ENCODE measurements around the gene TUFT1. TPM values are rescaled to one million over a fixed set of nuclear protein-coding genes. Genes with fewer than 3 reads are reported as not detected.
A peak's percentile ranks its signal among the peaks of the same experiment; 100 is the strongest.

The TUFT1 gene
- total RNA-seq, 1 experiment from 2014 or later = 7.9 TPM

GRCh38 chr1:151535326-151536271 lies 4.5 kb upstream of the TUFT1 start (continued):
- TF ChIP-seq ETV6 (CRISPR knock-in tag; IDR thresholded peaks at IDR 0.05) = no peak
- no peak for TF ChIP-seq JUN (CRISPR knock-in tag; IDR thresholded peaks at IDR 0.05)
- TF ChIP-seq TEAD1 (CRISPR knock-in tag; IDR thresholded peaks at IDR 0.05) = no peak

DNA sequence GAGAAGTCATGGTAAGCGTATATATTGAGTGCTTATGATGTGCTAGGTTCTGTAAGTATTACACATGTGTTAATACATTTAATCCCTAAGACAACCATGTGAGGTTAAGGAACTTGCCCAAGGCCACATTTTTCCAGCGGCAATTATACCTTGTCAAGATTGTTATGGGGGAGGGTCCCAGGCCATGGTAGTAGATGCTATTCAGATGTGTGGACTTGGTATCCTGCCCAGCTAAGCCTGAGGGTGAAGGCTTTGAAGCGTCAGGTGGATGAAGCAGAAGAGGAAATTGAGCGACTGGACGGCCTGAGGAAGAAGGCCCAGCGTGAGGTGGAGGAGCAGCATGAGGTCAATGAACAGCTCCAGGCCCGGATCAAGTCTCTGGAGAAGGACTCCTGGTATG lies 3.6 kb upstream of the TUFT1 start:
- peaks cover 2% of the 10 kb centered on the region; the same call in 1 of the 2 replicates for H3K27me3 Mint-ChIP-seq (ENCODE audit: low read depth)
- ChIA-PET CTCF (interaction anchor here (1.0 to 1.9 kb wide), 2 partner anchors 35 to 93 kb away, joined by 3 to 5 read pairs; no protein-coding TSS in a partner anchor), POLR2A (no interaction called here)
- peaks cover 11% of the 10 kb centered on the region for H3K4me1 Mint-ChIP-seq
- no peaks in the 10 kb centered on the region for H3K9me3 Mint-ChIP-seq
- ATAC-seq (no peak), DNase-seq (ENCODE audit: low spot score) (no peak)
- peaks cover 49% of the 10 kb centered on the region for H3K36me3 Mint-ChIP-seq
- no peak overlapping the region for H3K4me3 Mint-ChIP-seq
- 0 out of 2 replicates have a peak overlapping the region, but pooled peaks have one; percentile 63 for H3K27ac Mint-ChIP-seq
- TF ChIP-seq CREM (CRISPR knock-in tag; IDR thresholded peaks at IDR 0.05) = no peak
- no peak for TF ChIP-seq SMAD3 (CRISPR knock-in tag; IDR thresholded peaks at IDR 0.05; ENCODE audit: borderline replicate concordance)
- TF ChIP-seq GRHL2 (CRISPR knock-in tag; IDR thresholded peaks at IDR 0.05; ENCODE audit: insufficient replicate concordance, severe bottlenecking) = no peak
- no peak for TF ChIP-seq E2F4 (CRISPR knock-in tag; IDR thresholded peaks at IDR 0.05; ENCODE audit: borderline replicate concordance, low read depth)
- no peak for TF ChIP-seq ZNF263 (CRISPR knock-in tag; IDR thresholded peaks at IDR 0.05; ENCODE audit: low read depth)
- TF ChIP-seq ZNF416 (CRISPR knock-in tag; IDR thresholded peaks at IDR 0.05) = no peak
- TF ChIP-seq, protein P1, sequence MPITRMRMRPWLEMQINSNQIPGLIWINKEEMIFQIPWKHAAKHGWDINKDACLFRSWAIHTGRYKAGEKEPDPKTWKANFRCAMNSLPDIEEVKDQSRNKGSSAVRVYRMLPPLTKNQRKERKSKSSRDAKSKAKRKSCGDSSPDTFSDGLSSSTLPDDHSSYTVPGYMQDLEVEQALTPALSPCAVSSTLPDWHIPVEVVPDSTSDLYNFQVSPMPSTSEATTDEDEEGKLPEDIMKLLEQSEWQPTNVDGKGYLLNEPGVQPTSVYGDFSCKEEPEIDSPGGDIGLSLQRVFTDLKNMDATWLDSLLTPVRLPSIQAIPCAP (CRISPR knock-in tag; IDR thresholded peaks at IDR 0.05) = no peak
- TF ChIP-seq RORB (CRISPR knock-in tag; IDR thresholded peaks at IDR 0.05) = no peak
- no peak for TF ChIP-seq ZNF425 (CRISPR knock-in tag; conservative IDR thresholded peaks at IDR 0.05)
- no peak for TF ChIP-seq ZNF423 (CRISPR knock-in tag; IDR thresholded peaks at IDR 0.05)
- TF ChIP-seq, protein P2, sequence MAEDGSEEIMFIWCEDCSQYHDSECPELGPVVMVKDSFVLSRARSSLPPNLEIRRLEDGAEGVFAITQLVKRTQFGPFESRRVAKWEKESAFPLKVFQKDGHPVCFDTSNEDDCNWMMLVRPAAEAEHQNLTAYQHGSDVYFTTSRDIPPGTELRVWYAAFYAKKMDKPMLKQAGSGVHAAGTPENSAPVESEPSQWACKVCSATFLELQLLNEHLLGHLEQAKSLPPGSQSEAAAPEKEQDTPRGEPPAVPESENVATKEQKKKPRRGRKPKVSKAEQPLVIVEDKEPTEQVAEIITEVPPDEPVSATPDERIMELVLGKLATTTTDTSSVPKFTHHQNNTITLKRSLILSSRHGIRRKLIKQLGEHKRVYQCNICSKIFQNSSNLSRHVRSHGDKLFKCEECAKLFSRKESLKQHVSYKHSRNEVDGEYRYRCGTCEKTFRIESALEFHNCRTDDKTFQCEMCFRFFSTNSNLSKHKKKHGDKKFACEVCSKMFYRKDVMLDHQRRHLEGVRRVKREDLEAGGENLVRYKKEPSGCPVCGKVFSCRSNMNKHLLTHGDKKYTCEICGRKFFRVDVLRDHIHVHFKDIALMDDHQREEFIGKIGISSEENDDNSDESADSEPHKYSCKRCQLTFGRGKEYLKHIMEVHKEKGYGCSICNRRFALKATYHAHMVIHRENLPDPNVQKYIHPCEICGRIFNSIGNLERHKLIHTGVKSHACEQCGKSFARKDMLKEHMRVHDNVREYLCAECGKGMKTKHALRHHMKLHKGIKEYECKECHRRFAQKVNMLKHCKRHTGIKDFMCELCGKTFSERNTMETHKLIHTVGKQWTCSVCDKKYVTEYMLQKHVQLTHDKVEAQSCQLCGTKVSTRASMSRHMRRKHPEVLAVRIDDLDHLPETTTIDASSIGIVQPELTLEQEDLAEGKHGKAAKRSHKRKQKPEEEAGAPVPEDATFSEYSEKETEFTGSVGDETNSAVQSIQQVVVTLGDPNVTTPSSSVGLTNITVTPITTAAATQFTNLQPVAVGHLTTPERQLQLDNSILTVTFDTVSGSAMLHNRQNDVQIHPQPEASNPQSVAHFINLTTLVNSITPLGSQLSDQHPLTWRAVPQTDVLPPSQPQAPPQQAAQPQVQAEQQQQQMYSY (CRISPR knock-in tag; IDR thresholded peaks at IDR 0.05) = no peak
- TF ChIP-seq GTF2I (CRISPR knock-in tag; conservative IDR thresholded peaks at IDR 0.05) = no peak
- no peak for TF ChIP-seq KAT7 (CRISPR knock-in tag; IDR thresholded peaks at IDR 0.05; ENCODE audit: borderline replicate concordance)
- no peak for TF ChIP-seq ZNF396 (CRISPR knock-in tag; IDR thresholded peaks at IDR 0.05; ENCODE audit: borderline replicate concordance)
- TF ChIP-seq AFF4 (CRISPR knock-in tag; IDR thresholded peaks at IDR 0.05; ENCODE audit: borderline replicate concordance) = no peak
- no peak for TF ChIP-seq NR2C2 (CRISPR knock-in tag; IDR thresholded peaks at IDR 0.05)
- TF ChIP-seq, protein P3, sequence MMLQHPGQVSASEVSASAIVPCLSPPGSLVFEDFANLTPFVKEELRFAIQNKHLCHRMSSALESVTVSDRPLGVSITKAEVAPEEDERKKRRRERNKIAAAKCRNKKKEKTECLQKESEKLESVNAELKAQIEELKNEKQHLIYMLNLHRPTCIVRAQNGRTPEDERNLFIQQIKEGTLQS (CRISPR knock-in tag; conservative IDR thresholded peaks at IDR 0.05) = no peak

All from WTC11 (cell line).